DND-41 (cell line): ENCODE results near the gene PTPN1.

Experiments used
- ATAC-seq: fragments of 200-7000 bp; cut with Tn5 transposase; 3 replicates; pipeline ENCODE4 v1.9.1; 2021; ENCODE audit warnings: low read depth; ENCODE audit not compliant: insufficient read depth
- DNase-seq: peaks from one replicate; pipeline ENCODE4 v3.0.0-alpha.2; 2020
- H2AFZ ChIP-seq: 2 replicates; pipeline ENCODE4 v1.6.0; 2012; ENCODE audit warnings: low read depth, low read length
- H3K27ac ChIP-seq: 2 replicates; pipeline ENCODE4 v1.5.1; 2012; ENCODE audit warnings: low read length, inconsistent platforms
- H3K27me3 ChIP-seq: fragments of 200-600 bp; sonication (generic); 2 replicates; pipeline ENCODE4 v1.6.0; 2012; ENCODE audit warnings: low read length, mild to moderate bottlenecking, inconsistent platforms; ENCODE audit not compliant: insufficient read depth, poor library complexity
- H3K36me3 ChIP-seq: 2 replicates; pipeline ENCODE4 v1.5.1; 2012; ENCODE audit warnings: low read length, inconsistent platforms; ENCODE audit not compliant: insufficient read depth
- H3K4me1 ChIP-seq: 2 replicates; pipeline ENCODE4 v1.5.1; 2012; ENCODE audit warnings: mild to moderate bottlenecking, low read length; ENCODE audit not compliant: insufficient read depth
- H3K4me2 ChIP-seq: 2 replicates; pipeline ENCODE4 v1.6.0; 2012; ENCODE audit warnings: mild to moderate bottlenecking, moderate library complexity, low read length, inconsistent platforms; ENCODE audit not compliant: insufficient read depth
- H3K4me3 ChIP-seq, 2 experiments: fragments of 200-600 bp in 1 of 2; shearing (Covaris generic) in 1 of 2; 2 replicates each; pipeline ENCODE4 v1.5.1; 2012 to 2016; ENCODE audit warnings: inconsistent platforms in 2 of 2, low read length in 2 of 2, mild to moderate bottlenecking in 2 of 2, low read depth in 1 of 2, moderate library complexity in 1 of 2
- H3K79me2 ChIP-seq: 2 replicates; pipeline ENCODE4 v1.6.0; 2012; ENCODE audit warnings: low read length, inconsistent platforms; ENCODE audit not compliant: insufficient read depth
- H3K9ac ChIP-seq: 2 replicates; pipeline ENCODE4 v1.6.0; 2012; ENCODE audit warnings: low read depth, mild to moderate bottlenecking, inconsistent platforms, low read length, moderate library complexity
- H3K9me3 ChIP-seq: 2 replicates; pipeline ENCODE4 v1.5.1; 2012; ENCODE audit warnings: low read length, moderate library complexity, mild to moderate bottlenecking, inconsistent platforms; ENCODE audit not compliant: insufficient read depth, severe bottlenecking
- H4K20me1 ChIP-seq: 2 replicates; pipeline ENCODE4 v1.6.0; 2012; ENCODE audit warnings: low read length; ENCODE audit not compliant: insufficient read depth
- CTCF ChIP-seq: IDR thresholded peaks from 2 replicates; pipeline ENCODE4 v1.5.1; 2012; ENCODE audit warnings: borderline replicate concordance, low read length, moderate library complexity, mild to moderate bottlenecking; ENCODE audit not compliant: poor library complexity, severe bottlenecking; ENCODE audit errors: extremely low read depth
- EZH2 ChIP-seq: IDR thresholded peaks from 3 replicates; pipeline ENCODE4 v1.6.1; 2012; ENCODE audit warnings: borderline replicate concordance, low read depth, mild to moderate bottlenecking, moderate library complexity, low read length, inconsistent platforms; ENCODE audit not compliant: severe bottlenecking

Gene PTPN1

GRCh38 chr20:50608750-50609104 is 98.5 kb downstream of the PTPN1 start:
- no peak overlapping the region for H3K4me3 ChIP-seq
- H3K27me3 ChIP-seq = no peaks in the 10 kb centered on the region

GRCh38 chr20:50609438-50609989 is 99.3 kb downstream of the PTPN1 start:
- DNase-seq = no peak
- Histone ChIP-seq H3K4me3 (no peak overlapping the region), H2AFZ (no peak overlapping the region), H3K9ac (no peak overlapping the region), H3K4me2 (no peak overlapping the region), H4K20me1 (peaks cover 6% of the 10 kb centered on the region), H3K27ac (no peak overlapping the region), H3K9me3 (no peaks in the 10 kb centered on the region), H3K27me3 (no peaks in the 10 kb centered on the region), H3K4me1 (no peaks in the 10 kb centered on the region), H3K79me2 (no peaks in the 10 kb centered on the region), H3K36me3 (no peaks in the 10 kb centered on the region)
- TF ChIP-seq CTCF (no peak), EZH2 (no peak)
- no peak for ATAC-seq

More at GRCh38 chr20:50608750-50609104, 98.5 kb downstream of the PTPN1 start:
- Histone ChIP-seq H3K36me3 (no peaks in the 10 kb centered on the region), H3K27ac (no peak overlapping the region), H3K9me3 (no peaks in the 10 kb centered on the region), H3K4me2 (no peak overlapping the region), H3K9ac (no peak overlapping the region), H2AFZ (no peak overlapping the region), H4K20me1 (peaks cover 6% of the 10 kb centered on the region), H3K4me1 (no peaks in the 10 kb centered on the region), H3K79me2 (no peaks in the 10 kb centered on the region)
- no peak for DNase-seq
- TF ChIP-seq CTCF = no peak
- no peak for ATAC-seq

GRCh38 chr20:50610212-50610718 is 100.1 kb downstream of the PTPN1 start:
- DNase-seq (no peak), ATAC-seq (0 out of 3 replicates have a peak, but pooled peaks have one; percentile 24)
- Histone ChIP-seq H3K4me1 (no peaks in the 10 kb centered on the region), H3K9ac (no peak overlapping the region), H3K4me3 (no peak overlapping the region), H3K4me2 (no peak overlapping the region), H3K79me2 (no peaks in the 10 kb centered on the region), H2AFZ (no peak overlapping the region), H3K27me3 (no peaks in the 10 kb centered on the region), H3K36me3 (no peaks in the 10 kb centered on the region), H4K20me1 (peaks cover 6% of the 10 kb centered on the region), H3K27ac (no peak overlapping the region), H3K9me3 (no peaks in the 10 kb centered on the region)
- TF ChIP-seq EZH2 = no peak
- no peak for TF ChIP-seq CTCF
